ENCODE results near the gene GRIK3.

Gene GRIK3

GRCh38 chr1:37016121-37016520 lies 18.2 kb downstream of the GRIK3 start:
- H3K4me3 ChIP-seq (ENCODE audit: low read depth, low read length), result no peak overlapping the region
- no peaks in the 10 kb centered on the region for H3K27me3 ChIP-seq
- no peaks in the 10 kb centered on the region for H3K36me3 ChIP-seq
- H3K9me3 ChIP-seq, result no peaks in the 10 kb centered on the region
- no peak for DNase-seq
- TF ChIP-seq CTCF (IDR thresholded peaks at IDR 0.05; ENCODE audit: low read depth, low read length), result no peak
- H3K4me1 ChIP-seq, result no peaks in the 10 kb centered on the region

DNA sequence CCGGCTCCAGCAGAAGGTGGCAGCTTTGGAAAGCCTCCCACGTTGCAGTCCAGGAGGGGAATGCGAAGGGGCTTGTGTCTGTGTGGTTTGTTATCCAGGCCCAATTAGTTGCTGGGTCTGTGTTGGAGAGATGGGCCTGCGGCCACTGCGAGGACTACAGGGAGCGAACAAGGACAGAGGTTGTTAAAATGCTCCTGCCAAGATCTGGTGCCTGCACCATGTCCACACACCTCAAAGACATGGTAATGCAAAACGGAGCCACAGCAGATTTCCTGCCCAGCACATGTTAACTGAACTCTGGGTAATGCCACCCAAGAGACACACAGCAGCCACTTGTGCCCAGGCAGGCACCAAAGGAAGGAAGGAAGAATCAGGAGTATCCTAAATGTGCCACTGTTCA lies 18.6 kb downstream of the GRIK3 start:
- DNase-seq, result no peak
- no peak for TF ChIP-seq CTCF (IDR thresholded peaks at IDR 0.05; ENCODE audit: low read depth, low read length)
- Histone ChIP-seq H3K4me1 (no peaks in the 10 kb centered on the region), H3K4me3 (ENCODE audit: low read depth, low read length) (no peak overlapping the region), H3K36me3 (no peaks in the 10 kb centered on the region), H3K27me3 (no peaks in the 10 kb centered on the region), H3K9me3 (no peaks in the 10 kb centered on the region)

GRCh38 chr1:37012226-37012625 lies 22.1 kb downstream of the GRIK3 start:
- no peak for DNase-seq
- Histone ChIP-seq H3K4me3 (ENCODE audit: low read depth, low read length) (no peak overlapping the region), H3K9me3 (no peaks in the 10 kb centered on the region), H3K27me3 (no peaks in the 10 kb centered on the region), H3K4me1 (no peaks in the 10 kb centered on the region), H3K36me3 (no peaks in the 10 kb centered on the region)
- no peak for TF ChIP-seq CTCF (IDR thresholded peaks at IDR 0.05; ENCODE audit: low read depth, low read length)

GRCh38 chr1:37010011-37010410 lies 24.3 kb downstream of the GRIK3 start:
- Histone ChIP-seq H3K27me3 (no peaks in the 10 kb centered on the region), H3K4me1 (no peaks in the 10 kb centered on the region), H3K36me3 (no peaks in the 10 kb centered on the region; the same call in 1 of the 2 replicates), H3K4me3 (ENCODE audit: low read depth, low read length) (no peak overlapping the region), H3K9me3 (no peaks in the 10 kb centered on the region)
- no peak for TF ChIP-seq CTCF (IDR thresholded peaks at IDR 0.05; ENCODE audit: low read depth, low read length)
- DNase-seq, result no peak

GRCh38 chr1:37009521-37009920 lies 24.8 kb downstream of the GRIK3 start:
- no peak for TF ChIP-seq CTCF (IDR thresholded peaks at IDR 0.05; ENCODE audit: low read depth, low read length)
- Histone ChIP-seq H3K9me3 (no peaks in the 10 kb centered on the region), H3K4me3 (ENCODE audit: low read depth, low read length) (no peak overlapping the region), H3K4me1 (no peaks in the 10 kb centered on the region), H3K27me3 (no peaks in the 10 kb centered on the region), H3K36me3 (no peaks in the 10 kb centered on the region; the same call in 1 of the 2 replicates)
- no peak for DNase-seq

DNA sequence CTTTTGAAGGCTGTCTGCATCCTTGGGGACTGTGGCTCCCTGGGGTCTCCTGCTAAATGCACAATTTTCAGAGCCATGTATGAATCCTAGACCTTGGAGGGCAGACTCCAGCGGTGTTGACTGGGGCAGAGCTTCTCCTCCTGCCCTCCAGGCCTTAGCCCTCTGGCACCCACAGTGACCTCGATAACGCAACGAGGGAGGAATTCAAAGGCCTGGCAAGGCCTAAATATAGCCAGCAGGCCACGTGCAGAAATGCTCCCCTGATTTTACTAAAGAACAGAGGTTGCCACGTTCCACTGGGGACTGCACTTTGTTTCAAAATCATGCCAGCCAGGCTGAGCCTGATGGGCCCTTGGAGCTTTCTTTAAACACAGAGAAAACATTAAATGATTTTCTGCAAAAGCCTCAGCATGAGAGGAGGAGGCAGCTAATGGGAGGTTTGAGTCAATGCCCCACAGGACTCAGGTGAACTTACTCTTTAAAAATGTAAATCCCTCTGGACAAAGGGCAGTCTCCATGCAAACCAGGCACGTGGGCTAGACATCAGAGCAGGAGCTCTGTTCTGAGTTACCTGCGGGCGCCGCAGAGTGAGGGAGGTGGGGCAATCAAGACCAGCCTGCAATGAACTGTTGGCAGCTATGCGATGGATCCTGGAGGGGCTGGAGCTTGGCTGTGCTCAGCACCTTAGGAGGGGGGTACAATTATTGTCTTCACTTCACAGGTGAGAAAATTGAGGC lies 28.0 kb downstream of the GRIK3 start:
- no peak for DNase-seq
- H3K4me1 ChIP-seq, result no peaks in the 10 kb centered on the region
- no peaks in the 10 kb centered on the region for H3K9me3 ChIP-seq
- H3K27me3 ChIP-seq, result no peaks in the 10 kb centered on the region
- H3K36me3 ChIP-seq, result no peaks in the 10 kb centered on the region; the same call in 1 of the 2 replicates
- no peak for TF ChIP-seq CTCF (IDR thresholded peaks at IDR 0.05; ENCODE audit: low read depth, low read length)
- H3K4me3 ChIP-seq (ENCODE audit: low read depth, low read length), result no peak overlapping the region
